PC-9 (cell line): Measurements from ENCODE around the gene FAAH. TPM values are rescaled to one million over a fixed set of nuclear protein-coding genes. Genes with fewer than 3 reads are reported as not detected.
A peak's percentile ranks its signal among the peaks of the same experiment; 100 is the strongest.

Experiments
- BruUV-seq: library from RNA; stranded (reverse); fragments of 400-500 nt; replicated peaks from 2 replicates; lab custom pipeline; 2021; lab: Mats Ljungman, UMichigan
- CTCF ChIA-PET: fragments of 300-600 bp; sonication (Branson Sonifier 250); formaldehyde crosslinking; loops from one replicate; lab custom pipeline; 2022; ENCODE audit warnings: antibody characterized with exemption; lab: Charles Lee
- POLR2A ChIA-PET: fragments of 300-600 bp; sonication (Branson Sonifier 250); formaldehyde crosslinking; loops from one replicate; lab custom pipeline; 2022; ENCODE audit warnings: antibody characterized with exemption; ENCODE audit not compliant: unreplicated experiment; lab: Charles Lee
- DNase-seq, 2 experiments: peaks; one replicate each; pipeline versions ENCODE4 v3.0.0 to v3.0.0-alpha.2; 2015 to 2022; ENCODE audit warnings: mixed read lengths in 1 of 2
- H2AFZ ChIP-seq: fragments of 200-600 bp; sonication (generic); 2 replicates; pipeline ENCODE4 v1.8.1; 2017; ENCODE audit warnings: antibody characterized with exemption
- H3F3A ChIP-seq: fragments of 200-600 bp; sonication (generic); 2 replicates; pipeline ENCODE4 v1.8.1; 2017; ENCODE audit warnings: antibody characterized with exemption, mild to moderate bottlenecking, low read depth; ENCODE audit not compliant: insufficient read depth
- H3K27ac ChIP-seq: fragments of 200-600 bp; sonication (generic); 2 replicates; pipeline ENCODE4 v1.6.1; 2016; ENCODE audit warnings: mixed run types
- H3K27me3 ChIP-seq: fragments of 200-600 bp; sonication (generic); 2 replicates; pipeline ENCODE4 v1.6.1; 2016; ENCODE audit warnings: low read depth, mixed run types; ENCODE audit not compliant: insufficient read depth
- H3K36me3 ChIP-seq: fragments of 200-600 bp; sonication (generic); 2 replicates; pipeline ENCODE4 v1.6.1; 2016; ENCODE audit warnings: low read depth, mixed run types
- H3K4me1 ChIP-seq: fragments of 200-600 bp; sonication (generic); replicated peaks from 2 replicates; pipeline ENCODE4 v1.6.1; 2016; ENCODE audit warnings: mixed run types; ENCODE audit not compliant: insufficient read depth
- H3K4me2 ChIP-seq: fragments of 200-600 bp; sonication (generic); 2 replicates; pipeline ENCODE4 v1.6.1; 2017; ENCODE audit warnings: mixed run types
- H3K4me3 ChIP-seq: fragments of 200-600 bp; sonication (generic); 2 replicates; pipeline ENCODE4 v1.6.1; 2016; ENCODE audit warnings: mixed run types
- H3K79me2 ChIP-seq: fragments of 200-600 bp; sonication (generic); 2 replicates; pipeline ENCODE4 v1.6.1; 2017; ENCODE audit warnings: low read depth, mixed run types
- H3K9me2 ChIP-seq: fragments of 200-600 bp; sonication (generic); 2 replicates; pipeline ENCODE4 v1.8.1; 2017; ENCODE audit warnings: mild to moderate bottlenecking; ENCODE audit not compliant: insufficient read depth
- H3K9me3 ChIP-seq: fragments of 200-600 bp; sonication (generic); 2 replicates; pipeline ENCODE4 v1.8.1; 2016; ENCODE audit warnings: low read depth; ENCODE audit not compliant: insufficient read depth
- H4K20me1 ChIP-seq: fragments of 200-600 bp; sonication (generic); 2 replicates; pipeline ENCODE4 v1.8.1; 2017; ENCODE audit not compliant: insufficient read depth
- CTCF ChIP-seq: fragments of 200-600 bp; sonication (generic); conservative IDR thresholded peaks from 2 replicates; pipeline ENCODE4 v1.6.1; 2017; ENCODE audit warnings: mixed run types, antibody characterized with exemption, mild to moderate bottlenecking, moderate library complexity
- EZH2 ChIP-seq: fragments of 200-600 bp; sonication (generic); IDR thresholded peaks from 2 replicates; pipeline ENCODE4 v1.8.0; 2017; ENCODE audit warnings: antibody characterized with exemption, low read depth
- intact Hi-C: fragments of 100-400 bp; cut with micrococcal nuclease; formaldehyde crosslinking; loops from one replicate; pipeline ENCODE4 v1.10.0; 2022; ENCODE audit not compliant: unreplicated experiment
- total RNA-seq: library from RNA; stranded (reverse); gene quantifications from 2 replicates; pipeline ENCODE4 v1.2.3, GENCODE V29; 2021

The FAAH gene
- total RNA-seq, 1 experiment from 2014 or later, result 19.1 TPM

DNA sequence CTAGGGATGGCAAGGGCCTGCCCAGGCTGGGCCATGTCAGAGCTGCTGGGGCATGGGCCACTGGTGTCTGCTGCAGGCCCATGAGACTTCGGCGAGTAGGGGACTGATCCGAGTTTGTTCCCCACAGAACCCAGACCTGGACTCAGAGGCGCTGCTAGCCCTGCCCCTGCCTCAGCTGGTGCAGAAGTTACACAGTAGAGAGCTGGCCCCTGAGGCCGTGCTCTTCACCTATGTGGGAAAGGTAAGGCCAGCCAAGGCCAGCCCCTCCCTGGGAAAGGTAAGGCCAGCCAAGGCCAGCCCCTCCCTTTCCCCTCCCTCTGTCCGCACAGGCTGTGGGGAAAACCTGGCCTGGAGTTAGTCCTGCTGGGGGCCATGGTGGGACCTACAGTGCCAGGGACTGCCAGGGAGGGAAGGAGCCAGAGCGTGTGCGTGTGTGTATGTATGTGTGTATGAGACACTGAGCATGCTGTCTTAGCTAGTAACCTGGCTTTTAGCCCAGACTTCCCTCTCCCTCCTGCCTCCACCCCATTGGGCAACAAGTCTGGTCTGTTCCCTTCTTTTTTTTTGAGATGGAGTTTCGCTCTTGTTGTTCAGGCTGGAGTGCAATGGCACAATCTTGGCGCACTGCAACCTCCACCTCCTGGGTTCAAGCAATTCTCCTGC is 8.0 kb downstream of the FAAH start:
- Histone ChIP-seq H3K79me2 (no peaks in the 10 kb centered on the region), H3K9me2 (no peaks in the 10 kb centered on the region), H2AFZ (no peak overlapping the region), H3K4me3 (no peak overlapping the region), H3K36me3 (no peaks in the 10 kb centered on the region), H3K9me3 (no peaks in the 10 kb centered on the region), H3F3A (no peaks in the 10 kb centered on the region), H4K20me1 (no peaks in the 10 kb centered on the region), H3K4me1 (peaks cover 8% of the 10 kb centered on the region; the same call in 1 of the 2 replicates), H3K27me3 (no peaks in the 10 kb centered on the region), H3K27ac (no peak overlapping the region), H3K4me2 (peak overlapping the region; percentile 28; the same call in 1 of the 2 replicates)
- DNase-seq, result peak; percentile 67 to 88
- ChIA-PET CTCF (interaction anchor here (0.5 to 0.7 kb wide), 3 partner anchors 28 to 229 kb away, joined by 3 to 15 read pairs (median 5); no protein-coding TSS in a partner anchor), POLR2A (no interaction called here)
- TF ChIP-seq CTCF (no peak), EZH2 (no peak)
- intact Hi-C loops, result loop anchor here (1.0 to 10.0 kb wide), 4 partner anchors 9 to 773 kb away; partner anchors contain the start of gene EFCAB14
- no TSS peak for BruUV-seq

DNA sequence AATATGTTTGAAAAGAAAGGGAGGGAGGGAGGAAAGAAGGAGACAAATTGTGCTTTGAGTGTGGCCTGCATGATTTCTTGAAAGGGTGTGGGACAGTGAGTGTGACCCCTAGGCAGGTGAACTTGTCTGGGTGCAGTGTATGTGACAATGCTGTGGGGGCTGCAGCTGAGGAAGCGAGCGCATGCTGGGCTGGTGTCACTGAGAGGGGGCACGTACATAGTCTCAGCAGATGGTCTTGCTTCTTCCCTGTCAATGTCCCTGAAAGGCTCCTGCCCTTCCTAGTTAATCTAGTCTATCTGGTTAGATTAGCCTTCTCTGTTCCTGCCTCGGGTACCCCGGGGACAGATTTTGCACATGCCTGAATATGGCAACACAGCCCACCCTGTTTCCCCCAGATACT is 9.8 kb downstream of the FAAH start:
- no peak overlapping the region for H2AFZ ChIP-seq
- no peaks in the 10 kb centered on the region for H3K27me3 ChIP-seq
- H3K4me3 ChIP-seq, result no peak overlapping the region
- H3K9me2 ChIP-seq, result no peaks in the 10 kb centered on the region
- no peak overlapping the region for H3K27ac ChIP-seq
- TF ChIP-seq EZH2, result no peak
- TF ChIP-seq CTCF, result no peak
- no peaks in the 10 kb centered on the region for H3K9me3 ChIP-seq
- H3F3A ChIP-seq, result no peaks in the 10 kb centered on the region
- ChIA-PET POLR2A (no interaction called here), CTCF (no interaction called here)
- no peaks in the 10 kb centered on the region for H3K36me3 ChIP-seq
- no TSS peak for BruUV-seq
- H3K4me2 ChIP-seq, result no peak overlapping the region
- H3K79me2 ChIP-seq, result no peaks in the 10 kb centered on the region
- H4K20me1 ChIP-seq, result no peaks in the 10 kb centered on the region
- no peak for DNase-seq
- peaks cover 8% of the 10 kb centered on the region; the same call in 1 of the 2 replicates for H3K4me1 ChIP-seq
- intact Hi-C loops, result loop anchor here (10.0 kb wide), 3 partner anchors 311 to 771 kb away; partner anchors contain the start of gene EFCAB14

DNA sequence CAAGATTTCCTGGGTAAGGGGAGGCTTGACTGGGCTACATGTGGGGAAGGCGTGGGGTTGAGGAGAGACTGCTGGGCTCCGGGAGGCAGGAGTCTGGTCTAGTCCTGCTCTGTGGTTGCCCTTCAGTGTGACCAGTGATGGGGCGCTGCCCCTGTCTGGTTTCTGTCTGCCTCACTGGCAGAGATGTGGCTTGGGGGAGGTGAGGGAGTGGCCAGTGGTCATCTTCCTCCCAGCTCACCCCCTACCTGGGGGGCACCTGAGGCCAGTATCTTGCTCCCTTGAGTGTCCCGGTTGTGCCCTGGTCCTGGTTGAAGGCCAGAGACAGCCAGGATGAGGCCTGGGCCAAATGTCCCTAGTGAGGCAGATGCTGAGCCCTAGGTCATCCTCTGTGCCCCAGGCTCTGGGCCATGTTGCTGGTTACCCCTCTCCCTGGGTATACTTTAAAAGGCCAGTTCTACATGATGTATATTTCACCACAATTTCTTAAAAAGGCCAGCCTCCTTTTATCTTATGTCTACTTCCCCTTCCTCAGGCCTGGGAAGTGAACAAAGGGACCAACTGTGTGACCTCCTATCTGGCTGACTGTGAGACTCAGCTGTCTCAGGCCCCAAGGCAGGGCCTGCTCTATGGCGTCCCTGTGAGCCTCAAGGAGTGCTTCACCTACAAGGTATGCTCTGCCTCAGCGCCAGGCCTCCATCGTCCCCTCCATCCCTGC is 10.5 kb downstream of the FAAH start:
- no peak for DNase-seq
- Histone ChIP-seq H3K4me2 (no peak overlapping the region), H3K79me2 (no peaks in the 10 kb centered on the region), H3K4me1 (peaks cover 8% of the 10 kb centered on the region; the same call in 1 of the 2 replicates), H3K36me3 (no peaks in the 10 kb centered on the region), H3K9me3 (no peaks in the 10 kb centered on the region), H2AFZ (no peak overlapping the region), H3K27ac (no peak overlapping the region), H3F3A (no peaks in the 10 kb centered on the region), H4K20me1 (no peaks in the 10 kb centered on the region), H3K9me2 (no peaks in the 10 kb centered on the region), H3K27me3 (no peaks in the 10 kb centered on the region), H3K4me3 (no peak overlapping the region)
- ChIA-PET POLR2A (no interaction called here), CTCF (no interaction called here)
- intact Hi-C loops, result loop anchor here (5.0 to 10.0 kb wide), 4 partner anchors 73 to 770 kb away; partner anchors contain the start of gene EFCAB14
- no TSS peak for BruUV-seq
- TF ChIP-seq EZH2 (no peak), CTCF (no peak)
